Effector CD4-positive, alpha-beta T cell (primary cell): Measurements from ENCODE around the gene SHC2.
"Not testable (repeated sequence)": the region's sequence is repeated elsewhere in the genome, so short reads cannot be mapped to it uniquely, and the experiment has no call there.

Experiments
- DNase-seq: peaks from one replicate; pipeline ENCODE4 v3.0.0-alpha.2; 2020

The SHC2 gene

GRCh38 chr19:492091-492531, 31.3 kb upstream of the SHC2 start:
- peak; percentile 51 for DNase-seq

- DNase-seq = no peak
Observed at GRCh38 chr19:491146-491741, 30.4 kb upstream of the SHC2 start.

GRCh38 chr19:489418-490196, 28.8 kb upstream of the SHC2 start:
- DNase-seq = no peak

GRCh38 chr19:488505-489417, 27.9 kb upstream of the SHC2 start:
- DNase-seq = peak; percentile 90

- no peak for DNase-seq
Observed at GRCh38 chr19:485583-486236, 24.9 kb upstream of the SHC2 start.

GRCh38 chr19:485077-485476, 24.2 kb upstream of the SHC2 start:
- no peak for DNase-seq

- no peak for DNase-seq
Observed at GRCh38 chr19:484494-484893, 23.7 kb upstream of the SHC2 start.

- no peak for DNase-seq
Observed at GRCh38 chr19:483332-484072, 22.7 kb upstream of the SHC2 start.

GRCh38 chr19:482186-483041, 21.6 kb upstream of the SHC2 start:
- DNase-seq = no peak

- DNase-seq = not testable (repeated sequence)
Observed at GRCh38 chr19:481100-481499, 20.3 kb upstream of the SHC2 start.

- peak; percentile 35 for DNase-seq
Observed at GRCh38 chr19:480016-480855, 19.4 kb upstream of the SHC2 start.

GRCh38 chr19:478976-479375, 18.1 kb upstream of the SHC2 start:
- DNase-seq = no peak

- no peak for DNase-seq
Observed at GRCh38 chr19:478236-478903, 17.5 kb upstream of the SHC2 start.

GRCh38 chr19:475360-475759, 14.5 kb upstream of the SHC2 start:
- no peak for DNase-seq

GRCh38 chr19:474126-475078, 13.6 kb upstream of the SHC2 start:
- no peak for DNase-seq

GRCh38 chr19:472005-472858, 11.4 kb upstream of the SHC2 start:
- no peak for DNase-seq

- DNase-seq = no peak
Observed at GRCh38 chr19:470701-471100, 9.9 kb upstream of the SHC2 start.
